Calu3 (cell line): ENCODE results near the gene MAP3K4. TPM values are rescaled to one million over a fixed set of nuclear protein-coding genes. Genes with fewer than 3 reads are reported as not detected.

Experiments
- BruUV-seq: library from RNA; stranded (reverse); fragments of 400-500 nt; replicated peaks from 2 replicates; lab custom pipeline; 2021; lab: Mats Ljungman, UMichigan
- CTCF ChIA-PET: fragments of 300-600 bp; sonication (Branson Sonifier 250); formaldehyde crosslinking; loops from one replicate; lab custom pipeline; 2022; ENCODE audit warnings: antibody characterized with exemption; lab: Charles Lee
- DNase-seq: peaks from one replicate; pipeline ENCODE4 v3.0.0; 2022
- H3K27ac Mint-ChIP-seq: one replicate; pipeline ENCODE4 v1.8.0; 2022; ENCODE audit warnings: mixed read lengths; ENCODE audit not compliant: unreplicated experiment
- H3K27me3 Mint-ChIP-seq: one replicate; pipeline ENCODE4 v1.8.0; 2022; ENCODE audit warnings: mixed read lengths; ENCODE audit not compliant: unreplicated experiment
- H3K36me3 Mint-ChIP-seq: one replicate; pipeline ENCODE4 v1.8.0; 2022; ENCODE audit warnings: mild to moderate bottlenecking, moderate library complexity, mixed read lengths; ENCODE audit not compliant: insufficient read depth, unreplicated experiment
- H3K4me1 Mint-ChIP-seq: one replicate; pipeline ENCODE4 v1.8.0; 2022; ENCODE audit warnings: mild to moderate bottlenecking, low read depth, mixed read lengths; ENCODE audit not compliant: unreplicated experiment
- H3K4me3 Mint-ChIP-seq: one replicate; pipeline ENCODE4 v1.8.0; 2022; ENCODE audit warnings: mild to moderate bottlenecking, low read depth, moderate library complexity, mixed read lengths; ENCODE audit not compliant: unreplicated experiment
- H3K9me3 Mint-ChIP-seq: one replicate; pipeline ENCODE4 v1.8.0; 2022; ENCODE audit warnings: low read depth, mixed read lengths; ENCODE audit not compliant: unreplicated experiment
- CTCF ChIP-seq: fragments of 200-600 bp; IDR thresholded peaks from one replicate; pipeline ENCODE4 v1.8.0; 2022; ENCODE audit warnings: antibody characterized with exemption; ENCODE audit not compliant: unreplicated experiment
- intact Hi-C: fragments of 100-400 bp; cut with micrococcal nuclease; formaldehyde crosslinking; loops from one replicate; pipeline ENCODE4 v1.10.0; 2022; ENCODE audit not compliant: unreplicated experiment
- total RNA-seq: library from RNA; stranded (reverse); gene quantifications from 2 replicates; pipeline ENCODE4 v1.2.3, GENCODE V29; 2022

MAP3K4 gene
- total RNA-seq, 1 experiment from 2014 or later: 62.2 TPM

- Mint-ChIP-seq H3K9me3 (no peaks in the 10 kb centered on the region), H3K4me1 (peaks cover 11% of the 10 kb centered on the region), H3K36me3 (no peaks in the 10 kb centered on the region), H3K27me3 (no peaks in the 10 kb centered on the region), H3K4me3 (no peak overlapping the region), H3K27ac (no peak overlapping the region)
- intact Hi-C loops: loop anchor here (5.0 kb wide), 1 partner anchor 364 kb away; no protein-coding TSS in a partner anchor
- DNase-seq: no peak
- CTCF ChIA-PET: no interaction called here
- no TSS peak for BruUV-seq
- TF ChIP-seq CTCF: no peak
Measured at GRCh38 chr6:161008245-161008644, 16.7 kb downstream of the MAP3K4 start.

- Mint-ChIP-seq H3K4me3 (no peak overlapping the region), H3K27me3 (no peaks in the 10 kb centered on the region), H3K27ac (no peak overlapping the region), H3K9me3 (no peaks in the 10 kb centered on the region), H3K36me3 (no peaks in the 10 kb centered on the region), H3K4me1 (peaks cover 11% of the 10 kb centered on the region)
- no peak for DNase-seq
- CTCF ChIA-PET: no interaction called here
- no TSS peak for BruUV-seq
- TF ChIP-seq CTCF: no peak
- intact Hi-C loops: loop anchor here (5.0 kb wide), 1 partner anchor 362 kb away; no protein-coding TSS in a partner anchor
Measured at GRCh38 chr6:161009991-161010390, 18.4 kb downstream of the MAP3K4 start.

GRCh38 chr6:161010418-161010817 is 18.8 kb downstream of the MAP3K4 start:
- H3K27me3 Mint-ChIP-seq: no peaks in the 10 kb centered on the region
- intact Hi-C loops: no loop called here
- peaks cover 11% of the 10 kb centered on the region for H3K4me1 Mint-ChIP-seq
- H3K9me3 Mint-ChIP-seq: no peaks in the 10 kb centered on the region
- DNase-seq: no peak
- BruUV-seq: no TSS peak
- H3K36me3 Mint-ChIP-seq: no peaks in the 10 kb centered on the region
- no peak for TF ChIP-seq CTCF
- CTCF ChIA-PET: no interaction called here
- no peak overlapping the region for H3K27ac Mint-ChIP-seq
- no peak overlapping the region for H3K4me3 Mint-ChIP-seq

DNA sequence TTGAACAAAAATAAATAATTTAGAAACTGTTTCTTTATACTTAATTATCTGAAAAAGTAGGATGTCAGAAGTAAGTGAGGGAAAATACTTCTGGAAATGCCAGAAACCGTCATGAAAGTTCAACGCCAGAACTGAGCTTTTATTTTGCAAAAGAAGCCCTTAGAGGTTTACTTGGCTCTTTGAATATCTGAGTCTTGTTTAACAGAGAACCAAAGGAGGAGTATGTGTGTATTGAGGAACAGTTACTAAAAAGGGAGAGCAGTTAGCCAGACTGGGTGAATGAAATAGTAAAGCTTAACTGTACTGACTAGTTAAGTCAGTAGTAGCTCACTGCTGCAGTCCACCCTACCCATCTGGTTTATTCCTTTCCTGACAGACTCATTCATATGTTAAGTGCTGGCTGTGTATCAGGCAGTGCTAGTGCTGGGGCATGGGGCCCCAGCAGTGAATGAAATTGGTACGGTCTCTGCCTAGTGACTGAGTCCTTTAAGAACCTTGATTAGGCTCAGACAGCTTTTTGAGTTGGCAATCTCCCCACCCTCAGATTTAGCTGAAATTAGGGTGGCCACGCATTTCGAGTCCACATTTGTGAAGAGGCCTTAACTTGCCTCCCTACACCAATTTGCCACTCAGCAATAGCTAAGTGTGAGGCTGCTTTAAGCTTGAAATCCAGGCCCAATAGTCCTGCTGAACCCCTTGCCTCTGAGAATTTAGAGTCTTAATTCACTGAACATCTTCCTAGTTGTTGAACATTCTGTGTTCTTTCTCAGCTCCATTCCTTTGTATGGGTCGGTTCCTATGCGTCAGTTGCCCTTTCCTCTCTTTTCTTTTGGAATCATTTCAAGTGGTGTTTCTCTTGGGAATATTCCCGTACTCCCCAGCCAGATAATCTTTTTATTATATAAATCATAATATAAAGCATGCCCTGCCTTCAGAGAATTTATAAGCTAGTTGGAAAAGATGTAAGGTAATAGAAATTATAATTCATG is 20.2 kb downstream of the MAP3K4 start:
- no peaks in the 10 kb centered on the region for H3K36me3 Mint-ChIP-seq
- H3K9me3 Mint-ChIP-seq: no peaks in the 10 kb centered on the region
- no peak overlapping the region for H3K4me3 Mint-ChIP-seq
- H3K4me1 Mint-ChIP-seq: peaks cover 11% of the 10 kb centered on the region
- H3K27ac Mint-ChIP-seq: no peak overlapping the region
- TF ChIP-seq CTCF: no peak
- intact Hi-C loops: no loop called here
- DNase-seq: no peak
- CTCF ChIA-PET: interaction anchor here (1.9 kb wide), 1 partner anchor 15 kb away, joined by 4 read pairs; no protein-coding TSS in a partner anchor
- no peaks in the 10 kb centered on the region for H3K27me3 Mint-ChIP-seq
- no TSS peak for BruUV-seq
